Stimulated activated CD8-positive, alpha-beta memory T cell treated with anti-CD3 and anti-CD28 coated beads, Interleukin-12 subunit alpha, Interleukin-12 subunit beta, amount 100 ng/mL, for 24 hours (primary cell): ENCODE measurements around the gene STS.

ENCODE experiments used
- DNase-seq: peaks from one replicate; pipeline ENCODE4 v3.0.0-alpha.2; 2020; ENCODE audit errors: extremely low read depth

Gene STS

GRCh38 chrX:7147413-7147977, at the start of gene STS:
Gene STS, plus strand, starts transcription at chrX:7147712. Its CDS starts 105,488 bp downstream, at chrX:7253200.
- no peak for DNase-seq

- no peak for DNase-seq
Observed at GRCh38 chrX:7100022-7100421, 47.5 kb upstream of the STS start.

GRCh38 chrX:7102119-7102518, 45.4 kb upstream of the STS start:
- no peak for DNase-seq

GRCh38 chrX:7106649-7107048, 40.9 kb upstream of the STS start:
- DNase-seq = no peak

- DNase-seq = no peak
Observed at GRCh38 chrX:7108030-7108429, 39.5 kb upstream of the STS start.

- DNase-seq = no peak
Observed at GRCh38 chrX:7109049-7109531, 38.4 kb upstream of the STS start.

GRCh38 chrX:7109838-7110793, 37.4 kb upstream of the STS start:
- no peak for DNase-seq

- DNase-seq = no peak
Observed at GRCh38 chrX:7110821-7111276, 36.7 kb upstream of the STS start.

- no peak for DNase-seq
Observed at GRCh38 chrX:7111518-7111917, 36.0 kb upstream of the STS start.

- no peak for DNase-seq
Observed at GRCh38 chrX:7112071-7112470, 35.4 kb upstream of the STS start.

- DNase-seq = no peak
Observed at GRCh38 chrX:7115557-7115956, 32.0 kb upstream of the STS start.

- DNase-seq = no peak
Observed at GRCh38 chrX:7116081-7116480, 31.4 kb upstream of the STS start.

- DNase-seq = no peak
Observed at GRCh38 chrX:7117587-7117986, 29.9 kb upstream of the STS start.

- no peak for DNase-seq
Observed at GRCh38 chrX:7119950-7120877, 27.3 kb upstream of the STS start.

- DNase-seq = no peak
Observed at GRCh38 chrX:7120878-7121219, 26.7 kb upstream of the STS start.

GRCh38 chrX:7127056-7127455, 20.5 kb upstream of the STS start:
- DNase-seq = no peak

GRCh38 chrX:7131621-7132020, 15.9 kb upstream of the STS start:
- DNase-seq = no peak

- no peak for DNase-seq
Observed at GRCh38 chrX:7132335-7133049, 15.0 kb upstream of the STS start.

GRCh38 chrX:7133050-7133440, 14.5 kb upstream of the STS start:
- DNase-seq = no peak

GRCh38 chrX:7134981-7135380, 12.5 kb upstream of the STS start:
- DNase-seq = no peak
